NCI-H345 treated with DMSO at 0.1 percent for 48 hours (cell line): ENCODE data around the gene C1QL2.

Experiments used
- DNase-seq: peaks from one replicate; lab custom pipeline; 2025; ENCODE audit not compliant: unreplicated experiment; lab: John Stamatoyannopoulos, UW

Gene C1QL2

GRCh38 chr2:119158563-119159347, at the start of gene C1QL2:
Gene C1QL2 (minus strand): TSS chr2:119158751. CDS start chr2:119158269, 482 bp downstream.
- peak; percentile 50 for DNase-seq

DNA sequence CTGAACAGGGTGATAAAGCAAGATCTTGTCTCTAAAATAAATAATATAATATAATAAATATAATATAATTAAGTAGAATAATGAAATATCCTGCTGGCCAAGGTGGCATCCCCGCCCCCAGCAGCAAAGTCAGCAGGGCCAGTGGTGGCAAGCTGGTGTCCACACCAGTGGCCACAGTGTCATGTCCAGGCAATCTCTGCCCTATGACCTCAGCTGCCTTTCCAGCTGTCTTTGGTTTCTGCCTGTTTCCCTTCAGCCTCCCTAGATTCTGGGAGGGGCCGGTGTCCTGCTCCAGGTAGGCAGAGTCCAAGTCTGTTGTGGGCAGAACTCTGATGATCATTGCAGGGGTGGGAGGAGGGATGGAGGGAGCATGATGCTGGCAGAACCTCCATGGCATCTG, 48.9 kb upstream of the C1QL2 start:
- DNase-seq: no peak

GRCh38 chr2:119206201-119206600, 47.6 kb upstream of the C1QL2 start:
- DNase-seq: no peak

DNA sequence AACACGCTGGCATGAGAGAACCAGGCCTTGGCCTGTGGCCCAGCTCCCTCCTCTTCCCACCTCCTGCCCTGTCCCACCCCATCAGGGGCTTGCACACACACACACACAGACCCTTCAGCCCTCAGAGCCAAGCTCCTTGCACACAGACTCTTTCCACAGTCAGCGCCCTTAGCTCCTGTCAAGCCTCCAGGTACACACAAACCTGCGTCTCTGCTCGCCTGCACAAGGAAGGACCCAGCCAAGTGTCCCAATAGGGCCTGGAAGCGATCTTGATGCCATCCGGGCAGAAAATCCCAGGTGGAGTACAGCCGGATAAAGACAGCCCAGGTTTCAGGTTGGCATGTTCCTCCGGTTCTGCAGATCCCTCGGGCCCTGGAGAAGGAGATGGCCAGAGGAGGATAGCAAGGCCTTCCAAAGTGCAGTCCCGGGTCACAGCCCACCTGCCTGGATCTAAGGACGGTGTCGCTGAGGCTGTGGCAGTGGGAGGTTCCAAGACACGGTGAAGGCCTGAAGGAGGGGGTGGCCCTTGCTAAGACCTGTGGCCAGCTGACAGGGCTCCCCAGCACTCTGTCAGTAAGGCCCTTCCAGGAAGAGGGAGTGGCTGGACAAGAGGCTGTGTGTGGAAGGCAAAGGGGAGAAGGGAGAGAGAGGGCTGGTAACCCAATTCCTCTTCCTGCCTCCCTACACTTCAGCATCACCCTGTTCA, 46.6 kb upstream of the C1QL2 start:
- no peak for DNase-seq

DNA sequence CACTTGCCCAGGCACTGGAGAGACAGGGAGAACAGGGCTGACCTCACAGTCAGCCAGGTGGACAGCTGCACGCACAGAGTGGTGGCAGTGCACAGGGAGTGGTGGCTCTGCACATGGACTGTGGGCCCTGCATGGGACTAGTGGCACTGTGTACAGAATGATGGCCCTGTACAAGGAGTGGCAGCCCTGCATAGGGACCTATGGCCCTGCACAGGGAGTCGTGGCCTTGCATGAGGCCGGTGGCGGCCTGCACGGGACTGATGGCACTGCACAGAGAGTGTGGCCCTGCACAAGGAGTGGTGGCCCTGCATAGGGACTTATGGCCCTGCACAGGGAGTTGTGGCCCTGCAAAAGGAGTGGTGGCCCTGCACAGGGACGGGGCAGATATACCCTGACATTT, 46.0 kb upstream of the C1QL2 start:
- DNase-seq: no peak

DNA sequence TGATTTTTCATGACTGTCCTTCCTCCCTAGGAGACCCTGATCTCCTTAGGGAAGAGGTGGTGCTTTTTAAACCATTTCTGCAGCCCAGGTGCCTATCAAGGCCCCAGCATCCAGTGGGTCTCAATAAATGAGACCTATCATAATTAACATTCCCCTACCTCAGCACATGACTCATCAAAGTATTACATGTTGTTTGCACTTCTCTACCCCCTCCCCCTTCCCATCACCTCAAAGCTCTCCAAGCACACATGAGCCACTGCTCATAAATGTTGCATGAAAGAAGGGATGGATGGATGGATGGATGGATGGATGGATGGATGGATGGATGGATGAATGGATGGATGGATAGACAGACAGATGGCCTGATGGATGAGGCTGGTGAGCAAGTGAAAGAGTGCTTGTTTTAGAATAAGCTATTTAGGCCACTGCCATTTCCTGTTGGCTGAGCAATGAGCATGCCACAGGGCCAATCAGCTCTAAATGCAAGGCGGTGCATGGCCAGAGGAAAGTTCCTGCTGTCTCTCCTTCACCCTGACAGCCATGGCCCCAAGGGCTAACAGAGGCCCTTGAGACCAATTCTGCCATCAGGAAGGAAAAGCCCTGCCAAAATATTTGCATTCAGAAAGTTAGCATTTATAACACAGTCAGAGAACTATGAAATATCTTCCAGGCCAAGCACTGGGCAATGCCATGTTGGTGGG, 44.2 kb upstream of the C1QL2 start:
- DNase-seq: no peak

DNA sequence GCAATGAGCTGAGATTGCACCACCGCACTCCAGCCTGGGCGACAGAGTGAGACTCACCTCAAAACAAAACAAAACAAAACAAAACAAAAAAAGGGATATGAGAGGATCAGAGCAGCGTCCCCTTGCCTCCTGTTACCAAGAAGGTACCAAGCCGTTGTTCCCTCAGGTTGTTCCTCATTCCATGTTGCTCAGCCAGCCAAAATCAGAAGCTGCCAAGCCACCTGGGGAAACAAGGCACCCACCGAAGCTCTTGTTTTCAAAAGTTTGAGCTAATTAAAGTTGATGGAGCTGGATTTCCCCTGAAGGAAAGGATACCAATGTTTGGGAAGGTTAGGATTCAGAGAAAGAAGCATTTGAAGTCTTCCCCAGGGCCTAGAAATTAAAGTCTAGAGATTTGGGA, 43.3 kb upstream of the C1QL2 start:
- no peak for DNase-seq

GRCh38 chr2:119198240-119198840, 39.8 kb upstream of the C1QL2 start:
- DNase-seq: no peak

- no peak for DNase-seq
Observed at GRCh38 chr2:119197529-119198239, 39.1 kb upstream of the C1QL2 start.

DNA sequence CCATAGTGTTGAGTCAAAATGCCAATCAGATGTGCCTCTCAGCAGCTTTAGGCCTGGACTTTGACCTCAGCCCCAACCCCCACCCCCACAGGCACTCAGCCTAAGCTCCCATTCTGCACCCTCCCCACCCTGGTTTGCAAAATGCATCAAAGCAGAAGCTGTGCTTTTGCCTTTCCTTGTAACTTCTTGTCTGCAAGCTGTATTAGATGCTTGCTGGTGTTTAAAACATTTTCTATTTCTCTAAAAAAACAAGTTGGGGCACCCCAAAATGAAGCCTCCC, 38.5 kb upstream of the C1QL2 start:
- no peak for DNase-seq

GRCh38 chr2:119196301-119197125, 38.0 kb upstream of the C1QL2 start:
- DNase-seq: no peak

GRCh38 chr2:119195887-119196286, 37.3 kb upstream of the C1QL2 start:
- DNase-seq: no peak

DNA sequence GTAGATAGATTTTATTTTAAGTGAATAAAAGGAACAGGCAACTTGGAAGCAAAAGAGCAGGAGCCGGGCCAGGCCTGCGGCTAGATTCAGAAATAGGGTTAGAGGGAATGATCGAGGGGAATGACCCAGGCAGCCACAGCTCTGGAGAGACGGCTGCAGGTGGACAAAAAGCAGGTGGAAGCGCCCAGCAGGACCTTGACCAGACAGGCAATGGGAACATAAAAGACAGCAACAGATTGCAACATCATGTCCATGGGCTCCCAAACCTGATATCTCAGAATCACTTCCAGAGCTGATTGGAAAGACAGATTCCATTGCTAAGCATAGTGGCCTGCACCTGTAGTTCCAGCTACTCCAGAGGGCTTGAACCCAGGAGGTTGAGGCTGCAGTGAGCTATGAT, 36.5 kb upstream of the C1QL2 start:
- no peak for DNase-seq

GRCh38 chr2:119192893-119193292, 34.3 kb upstream of the C1QL2 start:
- DNase-seq: no peak

DNA sequence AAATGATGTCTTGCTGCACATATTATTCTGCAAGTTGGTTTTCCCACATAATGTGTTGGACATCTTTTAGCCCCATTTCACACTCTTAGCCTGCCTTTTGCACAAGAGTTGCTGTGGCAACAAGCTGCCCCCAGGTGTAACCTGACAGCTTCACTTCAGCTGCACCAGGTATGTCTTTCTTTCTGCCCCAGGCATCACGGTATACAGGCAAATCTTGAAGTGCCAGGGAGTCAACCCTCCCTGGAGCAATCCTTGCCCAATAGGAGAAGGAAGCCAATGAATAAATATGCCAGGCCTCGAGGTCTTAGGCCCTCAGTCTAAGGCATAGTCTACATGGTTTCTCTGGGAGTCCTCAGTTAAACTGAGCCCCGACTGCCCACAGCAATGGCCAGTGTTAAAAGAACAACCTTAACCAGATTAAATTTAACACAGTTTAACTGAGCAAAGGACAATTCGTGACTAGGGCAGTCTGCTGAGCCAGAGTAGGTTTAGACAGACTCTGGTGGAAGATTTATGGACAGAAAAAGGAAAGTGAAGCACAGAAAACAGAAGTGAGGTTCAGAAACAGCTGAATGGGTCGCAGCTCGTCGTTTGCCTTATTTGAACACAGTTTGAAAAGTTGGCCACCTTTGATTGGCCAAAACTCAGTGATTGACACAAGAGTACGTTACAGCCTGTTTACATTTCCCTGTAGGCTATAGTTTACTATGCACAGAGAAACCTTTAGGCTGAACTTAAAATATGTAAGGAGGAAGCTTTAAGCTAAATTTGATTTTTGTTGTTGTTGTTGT, 32.0 kb upstream of the C1QL2 start:
- no peak for DNase-seq

DNA sequence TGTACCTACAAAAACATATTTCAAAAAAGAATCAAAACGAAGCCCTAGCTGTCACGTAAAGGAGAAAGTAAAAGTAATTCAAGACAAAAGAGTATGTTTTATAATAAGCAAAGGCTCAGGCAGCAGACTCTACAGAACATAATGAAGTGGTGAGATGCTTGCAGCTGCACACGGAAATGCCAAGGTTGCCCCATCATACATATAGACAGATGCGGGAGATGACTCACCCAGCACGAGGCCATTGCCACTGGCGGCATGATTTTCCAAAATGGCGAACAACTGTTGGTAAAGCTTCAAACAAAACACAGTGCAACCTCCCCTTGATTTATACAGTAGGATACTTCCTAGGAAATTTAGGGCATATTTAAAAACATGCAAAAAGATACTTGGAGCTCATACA, 26.0 kb upstream of the C1QL2 start:
- DNase-seq: no peak

- DNase-seq: no peak
Observed at GRCh38 chr2:119181791-119182445, 23.4 kb upstream of the C1QL2 start.

DNA sequence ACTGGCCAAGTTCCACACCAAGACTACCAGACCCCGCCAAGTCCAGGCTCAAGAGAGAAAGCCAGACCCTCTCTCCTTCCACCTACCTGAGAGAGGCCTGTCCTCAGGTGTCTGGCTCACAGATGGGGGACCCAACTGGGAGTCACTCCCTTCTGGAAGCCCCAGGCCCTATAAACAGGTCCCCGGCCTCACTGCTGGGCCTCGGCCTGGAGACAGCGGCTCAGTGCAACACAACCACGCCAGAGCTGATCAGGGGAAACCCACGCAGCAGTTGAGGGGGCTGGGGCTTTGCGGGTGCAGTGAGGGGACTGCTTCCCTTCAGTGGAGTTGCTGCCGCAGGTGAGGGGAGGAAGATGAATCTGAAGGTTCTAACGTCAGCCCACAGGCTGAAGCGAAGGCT, 22.8 kb upstream of the C1QL2 start:
- no peak for DNase-seq

DNA sequence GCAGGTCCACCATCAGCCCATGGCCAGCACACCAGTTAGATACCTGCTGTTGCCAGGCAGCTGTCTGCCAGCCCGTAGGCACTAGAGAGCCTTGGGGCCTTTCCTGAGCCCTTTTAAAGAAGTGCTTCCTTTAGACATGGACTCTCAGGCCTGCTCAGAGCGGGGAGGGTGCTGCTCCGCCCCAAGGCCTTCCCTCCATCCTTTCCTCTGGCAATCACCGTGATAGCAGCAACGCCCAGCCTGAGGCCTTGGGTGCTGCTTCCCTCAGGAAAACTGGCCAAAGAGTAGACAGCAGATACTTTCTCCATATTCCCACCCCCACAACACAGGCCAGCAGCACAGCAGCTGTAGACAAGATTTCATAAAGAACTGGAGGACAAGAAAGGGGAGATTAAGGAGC, 22.3 kb upstream of the C1QL2 start:
- no peak for DNase-seq
